Lung (tissue), 12 donors: Measurements from ENCODE around the gene ERBB3. TPM values are rescaled to one million over a fixed set of nuclear protein-coding genes. Genes with fewer than 3 reads are reported as not detected.

ENCODE experiments used
- ATAC-seq: fragments of 200-7000 bp; cut with Tn5 transposase; one replicate; pipeline ENCODE4 v1.9.1; 2020; ENCODE audit warnings: moderate number of reproducible peaks; ENCODE audit not compliant: insufficient read depth, low FRiP score
- DNase-seq, 3 donors: peaks; one replicate each; pipeline ENCODE4 v3.0.0-alpha.2; 2013 to 2017
- H3K27ac ChIP-seq, 2 donors: one replicate each; pipeline ENCODE4 v1.5.1; 2013; ENCODE audit warnings: mild to moderate bottlenecking in 2 of 2, moderate library complexity in 2 of 2, control low read depth in 1 of 2, inconsistent platforms in 1 of 2, low read depth in 1 of 2, low read length in 1 of 2
- H3K27me3 ChIP-seq, 3 donors: one replicate each; pipeline ENCODE4 v1.5.1; 2013; ENCODE audit warnings: low read length in 2 of 3; ENCODE audit not compliant: control insufficient read depth in 3 of 3, insufficient read depth in 3 of 3
- H3K36me3 ChIP-seq, 4 donors: one replicate each; pipeline ENCODE4 v1.5.1; 2013; ENCODE audit warnings: low read length in 4 of 4, mild to moderate bottlenecking in 1 of 4, moderate library complexity in 1 of 4; ENCODE audit not compliant: control insufficient read depth in 4 of 4, insufficient read depth in 4 of 4
- H3K4me1 ChIP-seq, 5 donors: one replicate each; pipeline ENCODE4 v1.5.1; 2013; ENCODE audit warnings: low read length in 5 of 5, mild to moderate bottlenecking in 2 of 5, moderate library complexity in 1 of 5; ENCODE audit not compliant: control insufficient read depth in 5 of 5, insufficient read depth in 5 of 5
- H3K4me3 ChIP-seq: one replicate; pipeline ENCODE4 v1.5.1; 2013; ENCODE audit warnings: mild to moderate bottlenecking, control low read depth, moderate library complexity
- H3K9ac ChIP-seq, 2 donors: one replicate each; pipeline ENCODE4 v1.5.1; 2013; ENCODE audit warnings: low read length in 2 of 2, control low read depth in 1 of 2; ENCODE audit not compliant: insufficient read depth in 1 of 2
- H3K9me3 ChIP-seq, 4 donors: one replicate each; pipeline ENCODE4 v1.5.1; 2013; ENCODE audit warnings: low read length in 3 of 4, mild to moderate bottlenecking in 1 of 4, moderate library complexity in 1 of 4; ENCODE audit not compliant: control insufficient read depth in 4 of 4, insufficient read depth in 3 of 4
- CTCF ChIP-seq: IDR thresholded peaks from 2 replicates; pipeline ENCODE4 v1.5.1; 2012; ENCODE audit warnings: mild to moderate bottlenecking; ENCODE audit errors: control extremely low read depth, extremely low read depth
- WGBS, 2 donors: extraction: QIAGEN DNeasy Blood & Tissue Kit; methylation state at CpG; one replicate each; pipeline ENCODE4 v1.1.7; 2013; 5-methylcytosine and 5-hydroxymethylcytosine counted together
- polyA plus RNA-seq, 2 donors: library from polyadenylated mRNA; stranded (reverse); fragments of 200-250 nt; gene quantifications; one replicate each; pipeline ENCODE4 v1.2.1, GENCODE V29; 2013
- total RNA-seq, 2 donors: library from RNA; depleted of rRNA in 1 of 2; stranded (reverse); fragments of >200 nt in 1 of 2; gene quantifications; one replicate each; pipeline ENCODE4 v1.2.1, GENCODE V29; 2014 to 2021
- donor health status: control.
- donor health status: control.
- donor health status: Bipolar disorder and iron deficiency.
- donor health status: healthy.
- donor health status: DM: yes; HTN: yes; CAD: no.

The ERBB3 gene
- total and polyA plus RNA-seq, 4 donors, result 31.4 to 191 (median 60.1) TPM

DNA sequence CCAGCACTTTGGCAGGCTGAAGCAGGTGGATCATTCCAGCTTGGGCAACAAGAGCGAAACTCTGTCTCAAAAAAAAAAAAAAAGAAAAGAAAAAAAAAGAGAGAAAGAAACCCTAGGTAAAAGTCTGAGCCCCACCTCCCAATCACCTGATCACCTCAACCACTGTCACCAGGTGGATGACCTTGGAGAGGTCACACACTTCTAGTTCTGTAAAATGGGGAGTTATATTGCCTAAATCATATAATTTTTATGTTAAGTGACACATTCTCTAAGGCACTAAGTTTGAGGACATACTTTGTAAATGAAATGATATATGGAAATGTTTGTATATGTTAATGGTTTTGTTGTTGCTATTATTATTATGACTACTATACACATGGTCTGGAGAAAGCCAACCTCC, 1.5 kb upstream of the ERBB3 start:
- ATAC-seq (no peak), DNase-seq (no peak)
- 100% methylated on average over 1 of the region's 1 CpG for WGBS, 2 donors
- no peak overlapping the region for H3K4me3 ChIP-seq
- H3K27ac ChIP-seq, result no peak overlapping the region
- H3K36me3 ChIP-seq, result no peaks in the 10 kb centered on the region
- H3K4me1 ChIP-seq, result peaks cover 0 to 17% (median 2%) of the 10 kb centered on the region in 5 donors
- H3K9me3 ChIP-seq, result no peaks in the 10 kb centered on the region
- peaks cover 0 to 27% (median 20%) of the 10 kb centered on the region in 3 donors for H3K27me3 ChIP-seq
- H3K9ac ChIP-seq, result peak overlapping the region in 1 of 2 donors; percentile 47
- no peak for TF ChIP-seq CTCF

- WGBS, 2 donors, result 2 to 4% methylated on average over 49 to 50 of the region's 50 CpGs
- Histone ChIP-seq H3K9me3 (no peaks in the 10 kb centered on the region), H3K9ac (peak overlapping the region; percentile 21 to 61), H3K27me3 (peaks cover 0 to 27% (median 25%) of the 10 kb centered on the region in 3 donors), H3K4me3 (peak overlapping the region; percentile 37), H3K27ac (peak overlapping the region; percentile 62 to 88), H3K4me1 (peaks cover 0 to 17% (median 2%) of the 10 kb centered on the region in 5 donors), H3K36me3 (no peaks in the 10 kb centered on the region)
- peak; percentile 88 for ATAC-seq
- TF ChIP-seq CTCF, result peak; percentile 50
- DNase-seq, result peak; percentile 74 to 86 (median 80)
Observed at GRCh38 chr12:56078931-56079722, 838 bp upstream of the ERBB3 start.

DNA sequence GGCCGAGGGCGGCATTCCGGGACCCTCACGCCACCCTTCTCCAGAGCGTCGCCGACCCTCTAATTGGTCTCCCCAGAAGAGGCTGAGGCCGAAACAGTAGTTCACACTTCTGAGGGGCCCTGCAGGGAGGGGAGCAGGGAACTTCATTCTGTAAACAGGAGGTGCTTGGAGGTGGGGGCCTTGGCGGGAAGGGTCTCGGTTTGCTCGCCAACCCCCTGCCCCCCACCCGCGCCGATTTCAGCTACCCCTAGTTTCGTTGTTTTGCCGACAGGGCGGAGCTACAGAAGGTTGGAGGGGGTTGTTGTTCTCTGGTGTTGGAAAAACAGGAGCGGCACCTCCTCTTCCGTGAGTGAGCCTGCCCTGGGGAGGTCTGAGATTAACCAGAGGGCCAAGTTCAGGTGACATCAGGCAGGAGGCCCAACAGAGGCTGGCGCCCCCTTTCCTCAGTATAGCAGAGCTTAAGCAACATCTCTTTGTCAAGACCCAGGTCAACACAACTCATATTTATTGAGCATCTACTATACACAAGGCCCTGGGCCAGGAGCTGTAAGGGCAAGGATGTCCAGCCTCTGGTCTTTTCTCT, 682 bp downstream of the ERBB3 start:
- Histone ChIP-seq H3K36me3 (no peaks in the 10 kb centered on the region), H3K9ac (peak overlapping the region in 1 of 2 donors; percentile 25), H3K27me3 (peaks cover 0 to 27% (median 25%) of the 10 kb centered on the region in 3 donors), H3K9me3 (no peaks in the 10 kb centered on the region), H3K27ac (peak overlapping the region in 1 of 2 donors; percentile 88), H3K4me3 (peak overlapping the region; percentile 54), H3K4me1 (peaks cover 0 to 17% (median 2%) of the 10 kb centered on the region in 5 donors)
- WGBS, 2 donors, result 23 to 24% methylated on average over 20 of the region's 20 CpGs
- ATAC-seq, result no peak
- TF ChIP-seq CTCF, result no peak
- peak; percentile 9 to 33 (median 28) for DNase-seq
